Endothelial cell (in vitro differentiated cells): ENCODE measurements around the gene MTA1. TPM values are rescaled to one million over a fixed set of nuclear protein-coding genes. Genes with fewer than 3 reads are reported as not detected.

Source experiments
- DNase-seq: peaks from one replicate; pipeline ENCODE4 v3.0.0; 2021; ENCODE audit warnings: low spot score
- H3K27ac Mint-ChIP-seq: one replicate; pipeline ENCODE4 v1.8.0; 2021; ENCODE audit warnings: mixed read lengths, inconsistent platforms; ENCODE audit not compliant: unreplicated experiment
- H3K27me3 Mint-ChIP-seq: one replicate; pipeline ENCODE4 v1.8.0; 2021; ENCODE audit warnings: mild to moderate bottlenecking, moderate library complexity, mixed read lengths, inconsistent platforms; ENCODE audit not compliant: unreplicated experiment
- H3K36me3 Mint-ChIP-seq: one replicate; pipeline ENCODE4 v1.8.0; 2021; ENCODE audit warnings: mild to moderate bottlenecking, low read depth, mixed read lengths, inconsistent platforms; ENCODE audit not compliant: unreplicated experiment
- H3K4me1 Mint-ChIP-seq: one replicate; pipeline ENCODE4 v1.8.0; 2021; ENCODE audit warnings: mild to moderate bottlenecking, mixed read lengths, inconsistent platforms; ENCODE audit not compliant: unreplicated experiment
- H3K4me3 Mint-ChIP-seq: one replicate; pipeline ENCODE4 v1.8.0; 2021; ENCODE audit warnings: mild to moderate bottlenecking, mixed read lengths, inconsistent platforms; ENCODE audit not compliant: unreplicated experiment
- H3K9me3 Mint-ChIP-seq: one replicate; pipeline ENCODE4 v1.8.0; 2021; ENCODE audit warnings: mixed read lengths, inconsistent platforms; ENCODE audit not compliant: unreplicated experiment
- CTCF ChIP-seq: fragments of 200-600 bp; sonication (generic); IDR thresholded peaks from one replicate; pipeline ENCODE4 v1.5.0; 2021; ENCODE audit warnings: antibody characterized with exemption; ENCODE audit not compliant: unreplicated experiment
- total RNA-seq: library from RNA; stranded (reverse); fragmentation: NEBNext Ultra II Directional; extraction: Animal tissue kit (Norgen Biotek cat#: 25700); gene quantifications from one replicate; pipeline ENCODE4 v1.2.1, GENCODE V29; 2021; ENCODE audit not compliant: unreplicated experiment

The MTA1 gene
- total RNA-seq, 1 donor from 2014 or later = 150 TPM

- DNase-seq = no peak
- Mint-ChIP-seq H3K4me1 (no peaks in the 10 kb centered on the region), H3K27me3 (peaks cover 7% of the 10 kb centered on the region), H3K9me3 (no peaks in the 10 kb centered on the region), H3K4me3 (no peak overlapping the region), H3K36me3 (peaks cover 6% of the 10 kb centered on the region), H3K27ac (no peak overlapping the region)
- no peak for TF ChIP-seq CTCF
Observed at GRCh38 chr14:105384605-105385321, 34.9 kb upstream of the MTA1 start.

GRCh38 chr14:105385322-105385637 is 34.3 kb upstream of the MTA1 start:
- H3K27me3 Mint-ChIP-seq = peaks cover 6% of the 10 kb centered on the region
- no peak overlapping the region for H3K27ac Mint-ChIP-seq
- peak overlapping the region; percentile 51 for H3K4me3 Mint-ChIP-seq
- TF ChIP-seq CTCF = no peak
- H3K4me1 Mint-ChIP-seq = no peaks in the 10 kb centered on the region
- no peaks in the 10 kb centered on the region for H3K9me3 Mint-ChIP-seq
- no peak for DNase-seq
- H3K36me3 Mint-ChIP-seq = peaks cover 6% of the 10 kb centered on the region

GRCh38 chr14:105385698-105386365 is 33.8 kb upstream of the MTA1 start:
- Mint-ChIP-seq H3K4me3 (no peak overlapping the region), H3K27ac (no peak overlapping the region), H3K4me1 (no peaks in the 10 kb centered on the region), H3K9me3 (no peaks in the 10 kb centered on the region), H3K27me3 (peaks cover 7% of the 10 kb centered on the region), H3K36me3 (peaks cover 6% of the 10 kb centered on the region)
- no peak for DNase-seq
- no peak for TF ChIP-seq CTCF

GRCh38 chr14:105386581-105387529 is 32.8 kb upstream of the MTA1 start:
- peaks cover 7% of the 10 kb centered on the region for H3K27me3 Mint-ChIP-seq
- no peak for TF ChIP-seq CTCF
- no peaks in the 10 kb centered on the region for H3K4me1 Mint-ChIP-seq
- H3K9me3 Mint-ChIP-seq = no peaks in the 10 kb centered on the region
- H3K27ac Mint-ChIP-seq = no peak overlapping the region
- H3K36me3 Mint-ChIP-seq = peaks cover 6% of the 10 kb centered on the region
- no peak overlapping the region for H3K4me3 Mint-ChIP-seq
- DNase-seq = no peak
